NCI-H2171 (cell line): ENCODE results near the gene MRPS34.

Experiments used
- DNase-seq: peaks from one replicate; lab custom pipeline; 2025; lab: John Stamatoyannopoulos, UW

Gene MRPS34

DNA sequence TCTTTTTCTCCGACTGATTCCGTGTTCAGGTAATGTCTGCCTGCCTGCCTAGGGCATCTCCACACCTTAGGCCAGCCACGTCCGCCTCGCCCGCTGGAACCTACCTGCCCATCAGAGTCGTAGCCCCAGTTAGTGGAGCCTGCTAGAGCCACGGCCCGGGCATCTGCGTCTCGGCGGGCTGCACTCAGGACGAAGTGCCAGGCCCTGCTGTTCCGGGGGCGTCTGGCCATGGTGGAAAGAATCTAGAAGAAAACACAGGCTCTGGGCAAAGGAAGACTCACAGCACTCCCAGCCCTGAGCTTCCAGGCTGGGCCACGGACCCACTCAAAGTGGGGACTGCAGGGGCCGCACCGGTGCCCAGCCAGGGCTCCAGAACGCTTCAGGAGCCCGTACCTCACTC, 8.3 kb upstream of the MRPS34 start:
- no peak for DNase-seq

GRCh38 chr16:1780677-1781072, 7.7 kb upstream of the MRPS34 start:
- DNase-seq, result no peak

DNA sequence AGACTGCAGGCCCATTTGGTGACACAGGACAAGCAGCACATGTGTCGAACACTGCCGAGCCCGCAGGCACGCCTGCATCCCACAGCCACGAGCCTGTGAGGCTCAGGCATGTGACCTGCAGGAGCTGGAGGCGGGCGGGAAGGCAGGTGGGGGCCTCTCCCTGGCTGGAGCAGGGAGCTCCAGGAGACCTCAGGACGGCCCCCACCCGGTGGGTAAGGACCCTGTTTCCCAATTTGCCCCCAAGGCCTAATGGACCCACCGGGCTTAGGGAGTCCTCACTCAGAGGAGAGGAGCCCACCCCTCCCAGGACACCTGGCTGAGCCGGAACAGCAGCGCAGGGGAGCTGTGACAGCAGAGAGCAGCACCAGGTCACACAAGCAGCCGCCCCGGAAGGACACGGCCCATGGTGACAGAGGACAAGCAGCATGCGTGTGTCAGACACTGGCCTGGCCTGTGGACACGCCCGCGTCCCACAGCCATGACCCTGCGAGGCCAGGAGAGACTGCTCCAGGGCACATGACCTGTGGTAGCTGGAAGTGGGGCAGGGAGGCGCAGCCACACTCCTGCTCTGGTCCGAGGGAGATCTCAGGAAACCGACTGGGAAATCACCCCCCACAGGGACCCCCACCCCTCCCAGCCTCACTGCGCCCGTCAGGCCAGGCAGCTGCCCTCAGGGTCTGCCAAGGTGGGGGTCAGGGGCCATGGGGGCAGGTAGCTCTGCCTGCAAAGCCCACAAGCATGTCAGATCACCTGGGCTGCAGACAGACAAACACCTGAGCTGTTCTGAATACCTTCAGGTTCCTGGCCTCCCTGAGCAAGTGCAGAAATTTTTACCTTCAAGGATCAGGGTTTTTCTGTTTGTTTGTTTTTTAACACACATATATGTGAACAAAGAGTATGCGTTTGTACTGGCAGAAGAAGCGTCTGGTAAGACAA, 7.1 kb upstream of the MRPS34 start:
- no peak for DNase-seq

GRCh38 chr16:1779234-1779701, 6.3 kb upstream of the MRPS34 start:
- no peak for DNase-seq

GRCh38 chr16:1778200-1779179, 5.6 kb upstream of the MRPS34 start:
- no peak for DNase-seq

DNA sequence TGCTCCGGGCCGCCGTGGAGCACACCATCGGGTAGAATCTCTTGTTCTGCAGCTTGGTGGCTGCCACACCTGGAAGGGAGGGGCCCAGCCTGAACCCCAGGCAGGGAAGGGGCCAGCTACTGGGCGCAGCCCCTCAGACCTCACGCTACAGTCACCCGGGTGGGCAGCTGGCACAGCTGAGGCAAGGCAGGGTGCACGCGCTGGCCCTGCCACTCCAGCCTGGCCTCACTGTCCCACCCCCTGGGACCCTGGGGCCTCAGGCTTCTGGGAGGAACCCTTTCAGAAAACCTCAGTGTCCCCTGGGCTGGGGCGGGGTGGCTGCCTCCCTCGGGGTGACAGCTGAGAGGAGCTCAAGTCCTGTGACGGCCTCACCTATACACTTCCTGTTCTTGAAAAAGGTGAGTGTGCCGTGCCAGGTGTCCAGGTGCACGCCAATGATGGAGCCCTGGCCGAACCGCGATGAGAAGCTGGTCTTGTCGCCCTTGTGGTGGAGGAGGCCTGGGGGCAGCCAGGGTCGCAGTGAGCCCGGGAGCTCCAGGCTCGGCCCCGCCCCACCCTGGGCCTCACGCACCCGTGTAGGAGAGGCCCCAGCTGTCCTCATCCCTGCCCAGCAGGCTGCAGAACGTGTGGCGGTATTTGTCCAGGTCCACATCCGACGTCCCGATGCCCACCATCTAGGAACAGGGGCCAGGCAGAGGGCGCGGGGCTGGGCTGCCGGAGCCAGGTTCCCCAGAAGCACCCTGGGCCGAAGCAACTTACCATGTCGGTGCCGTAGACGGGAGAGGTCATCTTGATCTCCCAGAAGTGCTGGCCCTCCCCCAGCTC, 4.7 kb upstream of the MRPS34 start:
- no peak for DNase-seq

GRCh38 chr16:1776991-1777374, 4.0 kb upstream of the MRPS34 start:
- no peak for DNase-seq

- DNase-seq, result no peak
These were observed 3.7 kb upstream of the MRPS34 start for GRCh38 chr16:1776672-1776955.

GRCh38 chr16:1775846-1776671, 3.1 kb upstream of the MRPS34 start:
- peak; percentile 95 for DNase-seq

- DNase-seq, result no peak
These were observed 2.3 kb upstream of the MRPS34 start for GRCh38 chr16:1775006-1775845.

DNA sequence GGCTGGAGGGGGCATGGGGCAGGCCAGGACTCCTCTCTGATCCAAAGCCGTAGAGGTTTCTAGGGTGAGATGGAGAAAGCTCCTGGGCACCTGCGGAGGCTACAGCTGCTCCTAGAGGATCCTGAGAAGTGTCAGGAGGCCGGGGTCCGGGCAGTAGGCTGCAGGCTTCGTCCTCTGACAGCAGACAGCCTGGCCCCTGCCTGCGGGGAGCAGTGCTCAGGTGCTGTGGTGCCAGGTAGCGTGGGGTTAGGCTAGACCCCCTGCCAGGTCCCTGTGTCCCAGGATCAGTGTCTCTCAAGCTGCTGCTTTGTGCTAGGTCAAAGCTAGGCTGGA, 1.5 kb upstream of the MRPS34 start:
- no peak for DNase-seq

- DNase-seq, result no peak
These were observed 941 bp upstream of the MRPS34 start for GRCh38 chr16:1773703-1774447.

GRCh38 chr16:1772362-1772907, 499 bp downstream of the MRPS34 start, which contains the start of gene EME2:
TSS of gene EME2 (plus strand) at chr16:1772810. CDS start at chr16:1773228, 418 bp downstream.
- DNase-seq, result peak; percentile 27

- DNase-seq, result no peak
These were observed 1.0 kb downstream of the MRPS34 start for GRCh38 chr16:1771864-1772361.

GRCh38 chr16:1771188-1771863, 1.6 kb downstream of the MRPS34 start, which contains the start of gene NME3:
TSS of gene NME3 (minus strand) at chr16:1771543. CDS start at chr16:1771534, 9 bp downstream.
- peak; percentile 53 for DNase-seq

DNA sequence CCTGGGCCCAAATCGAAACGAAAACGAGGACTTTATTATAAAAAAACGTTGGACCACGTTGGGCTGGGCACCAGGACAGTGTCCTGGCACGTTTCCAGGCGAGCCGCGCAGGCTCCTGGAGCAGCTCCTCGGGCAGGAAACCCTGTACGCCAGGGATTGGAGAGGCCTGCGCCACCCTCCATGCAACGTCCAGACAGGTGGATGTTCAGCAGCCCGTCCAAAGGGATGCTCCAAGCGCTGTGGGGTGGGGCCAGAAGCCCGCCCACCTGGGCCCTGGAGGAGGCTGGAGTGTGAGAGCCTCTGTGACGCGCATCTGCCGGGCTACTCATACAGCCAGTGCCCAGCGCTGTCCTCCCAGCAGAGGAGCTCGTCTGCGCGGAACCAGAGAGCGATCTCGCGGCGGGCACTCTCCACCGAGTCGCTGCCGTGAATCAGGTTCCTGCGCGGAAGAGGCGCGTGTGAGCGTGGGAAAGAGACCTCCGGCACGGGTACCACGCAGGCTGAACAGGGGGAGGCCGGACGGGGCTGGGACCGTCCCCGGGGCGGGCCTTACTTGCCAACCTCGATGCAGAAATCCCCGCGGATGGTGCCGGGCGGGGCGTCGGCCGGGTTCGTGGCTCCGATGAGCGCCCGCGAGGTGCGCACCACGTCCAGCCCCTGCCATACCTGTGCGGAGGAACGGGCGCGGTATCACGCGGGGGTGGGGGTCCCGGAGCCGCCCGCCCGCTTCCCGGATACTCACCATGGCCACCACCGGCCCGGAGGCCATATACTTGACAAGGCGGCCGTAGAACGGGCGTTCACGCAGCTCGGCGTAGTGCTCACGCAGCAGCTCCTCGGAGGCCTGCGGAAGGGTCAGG, 2.4 kb downstream of the MRPS34 start:
- no peak for DNase-seq
